NOMO-1 treated with DMSO at 0.1 percent for 48 hours (cell line): ENCODE measurements around the gene LRRTM4.
A peak's percentile ranks its signal among the peaks of the same experiment; 100 is the strongest.

ENCODE experiments used
- DNase-seq: peaks from one replicate; lab custom pipeline; 2025; ENCODE audit not compliant: unreplicated experiment; lab: John Stamatoyannopoulos, UW

LRRTM4 gene

DNA sequence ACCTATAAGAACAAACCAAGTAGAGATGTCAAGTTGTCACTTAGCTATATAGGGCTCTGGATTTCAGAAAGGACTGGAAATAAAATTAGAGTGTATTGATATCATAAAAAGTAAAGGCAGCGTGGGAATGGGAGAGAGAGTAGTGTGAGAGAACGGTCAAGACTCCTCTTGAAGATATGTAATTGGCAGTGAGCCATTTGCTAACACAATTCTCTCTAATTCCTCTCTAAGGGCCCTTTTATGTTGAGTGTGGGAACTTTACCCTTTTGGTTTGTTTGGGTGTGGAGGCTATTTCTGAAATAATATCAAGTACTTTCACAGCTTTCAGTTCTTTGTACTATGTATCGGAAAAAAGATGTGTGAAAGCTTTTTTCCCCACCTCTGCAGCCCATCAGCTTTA lies 196.8 kb downstream of the LRRTM4 start:
- DNase-seq = no peak

DNA sequence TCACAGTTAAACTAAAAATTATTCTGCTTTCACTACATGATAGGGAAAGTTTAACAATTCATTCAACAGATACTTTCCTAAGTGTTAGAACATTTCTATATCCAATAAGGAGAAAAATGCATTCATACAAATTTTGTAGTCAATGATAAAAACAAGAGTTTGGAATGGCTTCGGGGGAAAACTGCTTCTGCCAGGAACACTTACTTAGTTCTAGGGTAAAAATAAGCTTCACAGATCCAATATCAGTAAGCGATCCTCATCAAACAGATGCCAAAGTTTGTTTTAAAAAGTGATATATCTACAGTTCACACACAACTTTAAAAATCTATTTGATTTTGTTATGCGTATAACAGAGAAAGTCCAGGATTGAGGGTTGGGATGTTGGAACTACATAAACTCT lies 199.7 kb downstream of the LRRTM4 start:
- no peak for DNase-seq

DNA sequence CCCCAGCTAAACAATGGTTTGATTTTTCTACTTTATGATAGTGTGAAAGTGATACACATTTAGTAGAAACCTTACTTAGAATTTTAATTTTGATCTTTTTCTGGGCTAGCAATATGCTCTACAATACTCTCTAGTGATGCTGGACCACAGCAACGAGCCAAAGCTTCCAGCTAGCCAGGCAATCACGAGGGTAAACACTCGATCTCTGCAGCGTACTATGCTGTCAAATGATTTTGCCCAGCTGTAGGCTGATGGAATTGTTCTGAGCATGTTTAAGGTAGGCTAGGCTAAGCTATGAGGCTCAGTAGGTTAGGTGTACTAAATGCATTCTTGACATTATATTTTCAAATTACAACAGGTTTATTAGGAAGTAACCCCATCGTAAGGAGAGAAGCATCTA lies 207.5 kb downstream of the LRRTM4 start:
- DNase-seq = no peak

DNA sequence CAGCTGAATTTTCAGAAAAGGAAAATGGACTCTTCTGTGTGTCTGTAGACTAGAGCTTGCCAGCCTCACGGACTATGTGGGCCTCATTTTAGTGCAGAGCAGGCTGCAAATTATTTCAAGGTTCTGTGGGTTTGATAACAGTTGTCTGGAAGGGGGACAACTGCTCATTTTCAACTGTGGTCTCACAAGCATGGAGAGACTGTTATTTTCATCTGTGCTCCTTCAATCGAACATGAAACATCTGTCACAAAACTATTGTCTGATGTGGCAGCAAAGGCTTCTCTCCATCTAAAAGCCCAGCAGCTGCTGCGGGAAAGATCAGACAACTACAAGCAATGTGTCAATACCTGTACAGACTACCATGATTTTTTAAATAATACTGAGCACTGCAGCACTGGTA lies 211.8 kb downstream of the LRRTM4 start:
- DNase-seq = no peak

DNA sequence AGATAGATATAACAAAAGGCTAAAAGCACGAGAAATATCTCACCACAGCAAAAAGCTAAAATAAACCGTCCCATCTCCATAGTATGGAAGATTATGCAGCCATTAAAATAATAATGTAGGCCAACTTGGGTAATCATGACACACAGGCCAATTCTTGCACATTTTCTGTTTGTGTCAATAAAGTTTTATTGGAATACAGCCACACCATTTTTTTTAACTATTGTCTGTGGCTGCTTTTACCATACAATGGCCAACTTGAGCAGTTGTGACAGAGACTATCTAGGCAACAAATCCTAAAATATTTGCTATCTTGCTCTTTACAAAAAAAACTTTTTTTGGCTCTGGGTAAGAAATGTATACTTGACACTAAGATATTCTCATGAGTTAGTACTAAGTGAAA lies 212.5 kb downstream of the LRRTM4 start:
- DNase-seq = no peak

DNA sequence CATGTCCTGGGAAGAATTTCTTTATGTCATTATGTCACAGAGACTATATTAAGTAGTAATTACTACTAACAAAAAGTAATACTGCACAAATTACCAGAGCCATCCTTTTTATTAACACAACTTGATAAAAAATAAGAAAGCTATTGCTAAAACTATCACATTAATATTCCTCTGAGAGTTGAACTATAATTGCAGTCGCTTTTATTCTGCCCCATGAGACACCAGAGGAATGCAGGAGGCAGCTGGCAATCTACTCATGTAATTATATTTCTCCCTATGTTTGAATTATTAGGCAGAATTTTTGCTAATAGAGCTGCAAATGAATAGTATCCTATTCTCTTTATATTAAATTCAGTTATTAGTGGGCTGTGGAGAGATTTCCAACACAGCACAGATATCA lies 220.7 kb downstream of the LRRTM4 start:
- no peak for DNase-seq

DNA sequence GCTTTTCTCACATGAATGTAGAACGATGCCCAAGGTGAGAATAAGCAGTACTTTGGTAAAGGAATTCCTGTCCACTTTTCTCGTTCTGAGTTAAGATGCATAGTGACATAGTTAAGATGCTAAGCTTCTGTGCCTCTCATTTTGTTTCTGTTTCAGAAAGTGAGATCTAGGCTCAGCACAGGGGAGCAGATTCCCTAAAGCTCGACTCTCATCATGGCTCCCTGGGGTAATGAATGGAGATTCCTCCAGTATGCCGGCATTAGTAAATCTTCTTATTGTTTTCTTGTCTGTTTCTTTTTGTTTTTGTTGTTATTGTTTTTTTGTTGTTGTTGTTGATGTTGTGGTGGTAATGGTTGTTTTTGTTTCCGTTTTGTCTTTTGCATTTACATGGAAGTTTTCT lies 225.4 kb downstream of the LRRTM4 start:
- DNase-seq = no peak

DNA sequence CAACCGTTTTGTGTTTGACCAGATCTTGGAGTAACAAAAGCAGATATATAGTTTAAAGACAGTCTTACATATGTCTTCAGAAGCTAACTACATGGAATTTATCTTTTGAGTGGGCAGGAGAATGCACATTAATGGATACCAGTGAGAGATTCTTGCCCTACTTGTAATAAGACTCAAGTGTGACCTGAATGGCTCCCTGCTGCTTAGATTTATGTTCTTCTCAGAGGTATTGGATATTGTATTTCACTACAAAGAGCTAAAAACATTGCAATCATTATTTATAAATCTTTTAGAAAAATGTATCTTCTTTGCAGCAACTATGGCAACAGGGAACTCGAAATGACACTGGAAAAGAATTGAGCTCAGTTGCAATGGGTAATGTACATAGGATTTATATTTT lies 227.7 kb downstream of the LRRTM4 start:
- DNase-seq = no peak

DNA sequence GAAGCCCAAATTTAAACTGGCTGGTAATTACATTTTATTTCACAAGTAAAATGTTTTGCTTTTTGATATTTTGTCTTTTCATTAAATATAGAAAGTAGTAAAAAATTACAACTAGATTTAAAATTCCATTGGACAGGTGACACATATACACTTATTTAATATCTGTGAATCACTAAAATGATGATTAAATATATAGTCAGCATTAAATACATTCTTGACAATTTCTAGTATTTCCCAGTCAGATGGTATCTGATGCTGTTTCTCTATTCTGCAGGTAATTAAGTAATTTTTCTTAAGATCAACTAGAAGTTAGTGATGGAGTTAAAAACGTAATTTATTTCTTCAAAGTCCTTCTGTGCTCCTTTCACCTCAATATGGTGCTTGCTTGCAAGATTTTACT lies 237.8 kb downstream of the LRRTM4 start:
- DNase-seq = no peak

DNA sequence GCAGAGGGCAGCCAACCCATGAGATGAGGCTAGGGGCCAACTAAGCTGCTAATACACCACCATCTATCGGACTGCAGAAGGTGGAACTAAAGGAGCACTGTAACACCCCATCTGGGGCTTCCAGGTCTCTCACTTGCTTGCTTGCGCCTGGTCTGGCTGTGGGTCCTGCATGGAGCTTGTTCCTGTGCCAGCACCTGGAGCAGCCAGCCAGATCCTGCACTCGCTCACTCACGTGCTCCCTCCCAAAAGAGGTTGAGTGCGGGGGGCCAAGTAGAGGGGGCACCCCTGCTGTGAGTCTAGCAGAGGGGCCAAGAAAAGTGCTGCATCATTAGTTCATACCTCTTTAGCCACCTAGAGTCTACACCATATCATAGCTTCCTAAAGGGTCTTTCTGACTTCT lies 250.9 kb downstream of the LRRTM4 start:
- no peak for DNase-seq

DNA sequence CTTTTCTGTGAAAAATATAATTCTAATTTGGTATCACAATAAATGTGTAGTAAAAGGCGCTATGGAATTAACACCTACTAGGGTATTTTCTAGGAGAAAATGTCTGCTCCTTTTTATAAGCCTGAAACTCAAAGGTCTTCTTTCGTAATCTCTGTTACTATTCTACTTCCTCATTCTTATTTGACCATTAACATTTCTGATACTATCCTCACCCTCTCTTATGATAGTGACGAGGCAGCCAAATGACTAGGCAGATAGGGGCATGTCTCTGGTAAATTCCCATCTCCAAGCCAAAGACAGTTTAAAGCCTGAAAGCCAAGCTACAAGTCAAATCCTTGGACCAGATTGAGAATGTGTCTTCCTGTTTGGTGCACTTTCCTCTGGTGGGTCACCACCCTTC lies 251.7 kb downstream of the LRRTM4 start:
- DNase-seq = peak; percentile 88

DNA sequence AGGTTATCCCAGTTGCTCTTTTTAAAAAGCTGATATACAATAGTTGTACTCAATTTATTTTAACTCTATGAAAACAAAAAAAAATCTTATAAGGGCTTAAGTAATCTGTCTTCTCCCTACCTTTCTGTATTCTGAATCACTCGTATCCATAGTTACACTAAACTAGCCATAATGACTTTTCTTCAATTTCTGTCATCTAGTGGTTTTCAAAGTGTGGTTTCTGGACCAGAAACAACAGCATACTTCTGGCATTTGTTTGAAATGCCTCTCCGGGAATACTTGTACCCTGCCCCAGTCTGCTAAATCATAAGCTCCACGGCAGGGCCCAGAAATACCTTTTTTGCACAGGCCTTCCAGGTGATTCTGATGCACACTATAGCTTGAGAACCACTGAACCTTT lies 253.6 kb downstream of the LRRTM4 start:
- DNase-seq = no peak

DNA sequence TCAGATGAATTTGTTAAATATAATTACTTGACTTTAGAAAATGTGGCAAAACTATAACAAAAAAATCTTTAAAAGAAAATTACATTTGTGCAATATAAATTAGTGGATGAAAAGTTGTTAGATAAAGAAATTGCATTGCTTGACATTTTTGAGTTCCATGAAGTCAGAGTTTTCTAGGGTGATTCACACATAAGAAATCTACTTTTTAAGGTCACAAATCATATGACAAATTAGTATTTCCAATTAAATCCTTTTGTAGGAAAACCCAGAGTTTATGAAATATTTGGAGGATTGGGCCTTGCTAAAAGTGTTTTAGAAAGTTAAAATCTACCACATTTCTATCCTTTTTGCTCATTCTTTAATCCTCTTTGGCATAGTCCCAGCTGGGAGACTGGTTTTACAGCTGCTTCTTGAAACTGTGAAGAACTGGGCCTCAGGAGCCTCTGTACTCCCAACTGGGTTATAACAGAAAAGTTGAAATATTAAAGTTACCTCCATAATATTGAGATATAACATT lies 289.2 kb downstream of the LRRTM4 start:
- DNase-seq = no peak

DNA sequence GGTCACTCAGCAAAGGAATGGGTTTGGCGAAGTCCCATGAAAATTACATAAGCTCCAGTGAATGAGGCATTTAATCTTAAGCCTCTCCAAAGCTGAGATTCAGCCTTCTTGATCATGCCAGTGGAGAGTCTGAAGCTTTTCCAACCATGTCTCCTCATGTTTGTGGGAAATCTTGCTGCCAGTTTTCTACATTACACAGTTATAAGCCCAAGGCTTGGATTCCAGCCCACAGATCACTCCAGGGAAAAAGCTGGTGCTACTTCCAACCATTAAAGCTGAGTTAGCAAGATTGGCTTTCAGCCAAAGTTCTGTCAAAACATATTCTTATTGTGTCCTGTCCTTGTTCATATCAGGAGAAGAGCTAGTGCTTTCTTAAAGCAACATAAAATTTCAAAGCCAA lies 293.8 kb downstream of the LRRTM4 start:
- DNase-seq = no peak

DNA sequence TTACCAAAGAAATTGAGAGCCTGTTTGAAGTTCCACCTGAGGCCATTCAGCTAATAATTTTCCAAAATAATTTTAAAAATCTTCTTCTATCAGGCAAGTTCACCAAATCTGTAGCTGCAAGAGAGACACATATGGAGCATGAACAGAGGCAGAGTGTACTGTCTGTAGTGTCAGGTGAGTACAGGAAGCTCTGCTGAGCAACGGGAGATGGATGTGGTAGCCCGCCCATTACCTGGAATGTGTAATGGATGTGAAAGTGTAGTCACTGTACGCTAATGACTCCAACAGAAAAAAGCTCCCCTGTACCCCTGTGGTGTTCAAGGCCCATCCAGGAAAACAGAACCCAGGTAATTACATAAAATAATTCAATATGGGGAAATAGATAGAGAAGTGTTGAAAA lies 311.5 kb downstream of the LRRTM4 start:
- no peak for DNase-seq

DNA sequence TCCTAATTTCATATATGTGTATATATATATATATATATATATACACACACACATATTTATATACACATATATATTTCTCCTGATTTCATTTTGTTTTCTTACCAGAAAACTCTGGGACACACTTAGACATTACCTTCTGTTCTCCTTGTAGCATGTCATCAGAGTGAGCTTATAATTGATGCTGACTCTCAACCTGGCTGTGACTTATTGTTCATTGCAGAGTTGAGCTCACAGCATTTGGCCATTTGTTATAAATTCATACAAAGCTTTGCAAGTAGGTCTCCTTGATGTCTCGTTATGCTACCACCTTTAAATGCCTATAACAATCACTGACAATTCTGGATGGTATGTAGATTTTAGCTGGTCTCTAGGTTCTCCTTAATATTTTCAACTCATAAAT lies 314.8 kb downstream of the LRRTM4 start:
- DNase-seq = no peak

DNA sequence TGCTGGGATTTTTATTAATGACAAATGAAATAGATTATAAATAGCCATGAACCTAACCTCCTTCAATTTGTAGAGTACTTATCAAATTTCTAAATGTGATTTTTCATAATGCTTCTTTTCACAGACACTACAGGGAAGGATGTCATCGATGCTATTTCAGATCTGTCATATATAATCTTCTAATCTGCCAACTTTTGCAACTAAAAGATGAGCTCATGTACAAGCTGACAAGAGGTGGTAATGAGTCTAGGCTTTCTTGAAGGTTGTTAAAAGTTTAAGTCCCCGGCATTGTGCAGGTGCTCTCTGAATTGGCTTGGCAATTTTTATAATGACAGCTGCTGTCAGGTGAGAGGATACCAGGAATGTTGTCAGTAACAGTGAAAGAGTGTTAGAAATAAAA lies 320.4 kb downstream of the LRRTM4 start:
- DNase-seq = no peak

DNA sequence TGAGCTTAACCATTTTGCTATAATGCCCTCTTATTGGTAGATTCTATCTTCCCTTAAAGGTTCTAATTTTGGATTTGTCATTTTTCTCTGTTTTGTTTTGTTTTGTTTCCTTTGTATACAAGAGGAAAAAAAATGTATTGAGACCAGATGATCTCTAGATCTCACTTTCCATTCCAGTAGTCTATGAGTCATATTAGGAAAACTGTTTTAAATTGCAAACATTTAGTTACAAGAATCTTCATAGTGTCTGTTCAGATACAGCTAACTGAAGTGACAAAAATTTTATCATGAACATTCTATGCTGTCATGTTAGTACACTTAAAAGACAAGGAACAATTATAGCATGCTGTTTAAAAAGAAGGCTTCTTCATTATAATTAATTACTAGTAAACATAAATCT lies 322.8 kb downstream of the LRRTM4 start:
- DNase-seq = no peak

DNA sequence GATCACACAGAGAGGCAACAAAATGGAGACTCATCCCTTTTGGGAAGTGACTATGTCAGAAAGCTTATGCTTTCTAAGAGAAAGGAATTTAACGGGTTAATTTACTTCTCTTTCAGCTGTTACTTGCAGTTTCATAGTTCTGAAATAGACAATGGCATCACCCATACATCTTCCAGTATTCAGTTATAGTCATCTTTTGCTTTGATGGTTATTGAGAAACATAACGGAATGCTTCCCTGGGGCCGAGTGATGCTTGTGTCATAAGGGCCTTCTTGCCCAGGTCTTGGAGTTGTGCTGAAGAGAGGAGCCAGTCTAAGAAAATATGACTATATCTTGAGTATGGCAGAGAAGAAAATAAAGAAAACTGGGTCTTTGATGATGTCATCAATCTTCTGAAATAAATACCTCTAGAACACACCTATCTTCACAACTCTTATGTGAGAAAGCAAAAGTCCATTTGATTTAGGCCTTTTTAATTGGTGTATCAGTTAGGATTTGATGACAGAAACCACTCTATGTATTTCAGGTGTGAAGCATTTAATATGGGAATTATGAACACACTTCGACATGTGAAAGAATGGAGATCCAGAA lies 328.2 kb downstream of the LRRTM4 start:
- peak; percentile 13 for DNase-seq

DNA sequence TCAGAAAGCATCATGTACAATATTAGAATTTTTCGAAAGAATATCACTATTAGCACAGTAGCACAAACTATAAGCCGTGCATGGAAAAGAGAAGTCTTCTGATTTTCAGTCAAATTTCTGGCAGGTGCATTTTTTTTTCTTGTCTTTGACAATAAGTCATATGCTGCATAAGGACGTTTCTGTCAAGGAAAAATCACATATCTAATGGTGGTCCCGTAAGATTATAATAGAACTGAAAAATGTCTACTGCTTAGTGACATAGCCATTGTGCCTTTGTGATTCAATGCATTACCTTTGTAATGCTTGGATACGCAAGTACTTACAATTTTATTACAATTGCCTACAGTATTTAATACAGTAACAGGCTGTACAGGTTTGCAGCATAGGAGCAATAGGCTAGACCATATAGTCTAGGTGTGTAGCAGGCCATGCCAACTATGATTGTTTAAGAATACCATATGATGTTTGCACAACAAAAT lies 329.3 kb downstream of the LRRTM4 start:
- no peak for DNase-seq

DNA sequence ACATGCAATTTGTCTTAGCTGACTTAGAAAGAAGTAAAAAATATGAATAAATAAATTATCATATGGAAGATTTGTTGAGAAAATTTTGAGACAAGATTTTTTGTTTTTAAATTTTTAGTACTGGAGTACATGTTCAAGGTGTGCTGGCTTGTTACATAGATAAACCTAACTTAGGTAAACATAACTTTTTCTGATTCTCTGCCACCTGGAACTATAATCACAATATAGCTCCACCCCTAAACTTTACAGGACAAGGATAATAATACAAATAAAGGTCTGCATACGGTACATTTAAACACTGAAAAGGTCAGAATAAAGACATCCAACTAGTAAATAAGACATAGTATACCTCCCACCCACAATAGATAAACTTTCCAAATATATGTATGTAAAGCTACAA lies 330.5 kb downstream of the LRRTM4 start:
- DNase-seq = no peak

DNA sequence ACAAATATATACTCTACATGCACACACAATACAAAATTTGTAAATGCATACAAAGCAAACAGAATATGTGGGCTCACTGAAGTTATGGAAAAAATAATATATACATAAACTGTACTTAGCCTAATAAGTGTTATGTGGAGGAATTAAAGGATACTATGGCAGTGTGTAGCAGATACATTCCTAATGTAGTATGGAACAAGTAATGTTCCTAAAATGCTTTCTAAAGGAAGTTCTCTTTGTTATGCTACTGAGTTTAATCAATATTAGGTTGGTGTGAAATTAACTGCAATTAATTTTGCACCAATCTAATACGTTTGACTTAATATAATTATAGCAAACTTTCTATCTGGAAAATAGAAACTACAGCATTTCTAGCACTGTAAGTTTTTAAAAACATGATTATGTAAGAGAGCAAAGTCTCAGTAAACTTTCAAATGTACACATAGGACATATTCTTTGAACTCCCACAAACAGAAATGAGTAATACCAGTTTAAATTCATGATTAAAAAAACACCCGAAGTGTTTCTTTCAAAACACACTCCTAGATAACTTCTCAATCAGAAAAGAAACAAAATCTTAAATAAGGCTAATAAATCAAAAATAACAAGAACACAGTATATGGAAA lies 331.3 kb downstream of the LRRTM4 start:
- DNase-seq = no peak

DNA sequence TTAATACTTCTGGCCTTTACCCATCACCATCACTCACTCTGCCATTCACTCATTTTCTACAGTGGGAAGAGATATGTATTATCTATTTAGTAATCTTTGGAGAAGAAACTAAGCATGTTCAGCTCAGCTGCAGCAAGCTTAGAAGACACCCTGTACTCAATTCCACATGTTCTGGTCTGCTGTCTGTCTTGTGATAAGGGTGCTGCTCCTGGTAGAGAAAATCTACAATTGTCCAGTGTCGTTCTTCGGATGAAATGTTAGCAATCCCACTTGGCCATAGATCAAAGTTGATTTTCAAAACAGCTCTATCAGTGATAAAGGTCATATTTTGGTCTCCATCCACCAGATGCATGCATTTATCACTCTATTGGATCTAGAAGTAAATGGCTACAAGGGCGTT lies 337.1 kb downstream of the LRRTM4 start:
- DNase-seq = no peak
